ENCODE results near the gene CFAP69.

DNA sequence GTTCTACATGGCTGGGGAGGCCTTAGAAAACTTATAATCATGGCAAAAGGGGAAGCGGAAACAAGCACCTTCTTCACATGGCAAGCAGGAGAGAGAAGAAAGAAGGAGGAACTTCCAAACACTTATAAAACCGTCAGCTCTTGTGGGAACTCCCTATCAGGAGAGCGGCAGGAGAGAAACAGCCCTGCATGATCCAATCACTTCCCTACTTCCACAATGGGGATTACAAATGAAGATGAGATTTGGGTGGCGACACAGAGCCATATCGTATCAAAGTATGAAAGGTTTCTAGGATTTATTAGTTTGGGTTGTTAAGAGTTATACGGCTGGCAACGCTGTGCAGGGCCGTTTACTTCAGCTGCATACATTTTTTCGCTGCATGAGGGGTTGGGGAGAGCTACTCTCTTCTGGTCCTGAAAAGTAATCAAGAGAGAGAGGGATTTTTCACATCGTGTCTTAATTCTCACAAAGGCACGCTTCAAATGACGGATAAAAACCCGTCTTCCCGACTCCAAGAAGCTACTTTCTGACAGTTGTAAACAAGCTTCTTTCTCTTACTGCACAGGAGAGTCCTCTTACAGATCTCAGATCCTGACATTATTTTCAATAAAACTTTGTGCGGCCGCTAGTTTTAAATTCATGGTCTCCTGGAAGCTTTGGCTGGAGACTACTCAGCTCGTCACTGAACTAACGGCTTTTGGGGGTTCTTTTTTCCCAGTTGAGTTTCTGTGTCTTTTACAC, 100.8 kb downstream of the CFAP69 start:
- TF ChIP-seq, protein P1, sequence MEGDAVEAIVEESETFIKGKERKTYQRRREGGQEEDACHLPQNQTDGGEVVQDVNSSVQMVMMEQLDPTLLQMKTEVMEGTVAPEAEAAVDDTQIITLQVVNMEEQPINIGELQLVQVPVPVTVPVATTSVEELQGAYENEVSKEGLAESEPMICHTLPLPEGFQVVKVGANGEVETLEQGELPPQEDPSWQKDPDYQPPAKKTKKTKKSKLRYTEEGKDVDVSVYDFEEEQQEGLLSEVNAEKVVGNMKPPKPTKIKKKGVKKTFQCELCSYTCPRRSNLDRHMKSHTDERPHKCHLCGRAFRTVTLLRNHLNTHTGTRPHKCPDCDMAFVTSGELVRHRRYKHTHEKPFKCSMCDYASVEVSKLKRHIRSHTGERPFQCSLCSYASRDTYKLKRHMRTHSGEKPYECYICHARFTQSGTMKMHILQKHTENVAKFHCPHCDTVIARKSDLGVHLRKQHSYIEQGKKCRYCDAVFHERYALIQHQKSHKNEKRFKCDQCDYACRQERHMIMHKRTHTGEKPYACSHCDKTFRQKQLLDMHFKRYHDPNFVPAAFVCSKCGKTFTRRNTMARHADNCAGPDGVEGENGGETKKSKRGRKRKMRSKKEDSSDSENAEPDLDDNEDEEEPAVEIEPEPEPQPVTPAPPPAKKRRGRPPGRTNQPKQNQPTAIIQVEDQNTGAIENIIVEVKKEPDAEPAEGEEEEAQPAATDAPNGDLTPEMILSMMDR (IDR thresholded peaks at IDR 0.05): no peak
- no peak for TF ChIP-seq ZFX (IDR thresholded peaks at IDR 0.05; ENCODE audit: borderline replicate concordance)
